WTC11 (cell line): Measurements from ENCODE around the gene POLR3F. TPM values are rescaled to one million over a fixed set of nuclear protein-coding genes. Genes with fewer than 3 reads are reported as not detected.

ENCODE experiments used
- ATAC-seq: fragments of 200-7000 bp; cut with Tn5 transposase; 2 replicates; pipeline ENCODE4 v1.10.0; 2021; ENCODE audit warnings: mild to moderate bottlenecking, moderate library complexity
- CTCF ChIA-PET: fragments of 300-600 bp; sonication (Branson Sonifier 250); formaldehyde crosslinking; loops from one replicate; lab custom pipeline; 2021; ENCODE audit warnings: antibody characterized with exemption; lab: Charles Lee
- POLR2A ChIA-PET: fragments of 350-600 bp; sonication (Branson Sonifier 250); formaldehyde crosslinking; loops from one replicate; lab custom pipeline; 2021; ENCODE audit warnings: antibody characterized with exemption; lab: Charles Lee
- DNase-seq: peaks from one replicate; pipeline ENCODE4 v3.0.0; 2021; ENCODE audit warnings: low spot score
- H3K27ac Mint-ChIP-seq: 2 replicates; pipeline ENCODE4 v1.8.0; 2021; ENCODE audit warnings: mixed read lengths
- H3K27me3 Mint-ChIP-seq: 2 replicates; pipeline ENCODE4 v1.8.0; 2021; ENCODE audit warnings: low read depth, mild to moderate bottlenecking, moderate library complexity, mixed read lengths
- H3K36me3 Mint-ChIP-seq: 2 replicates; pipeline ENCODE4 v1.8.0; 2021; ENCODE audit warnings: mixed read lengths
- H3K4me1 Mint-ChIP-seq: 2 replicates; pipeline ENCODE4 v1.8.0; 2022; ENCODE audit warnings: mixed read lengths
- H3K4me3 Mint-ChIP-seq: 2 replicates; pipeline ENCODE4 v1.8.0; 2021; ENCODE audit warnings: mild to moderate bottlenecking, moderate library complexity, mixed read lengths
- H3K9me3 Mint-ChIP-seq: 2 replicates; pipeline ENCODE4 v1.8.0; 2021; ENCODE audit warnings: mixed read lengths
- ELF4 ChIP-seq: sonication (generic); formaldehyde crosslinking; IDR thresholded peaks from 2 replicates; pipeline ENCODE4 v1.8.1; 2022; ENCODE audit warnings: low read depth, mild to moderate bottlenecking, moderate library complexity, missing genetic modification reagents
- GABPB1 ChIP-seq: sonication (generic); formaldehyde crosslinking; IDR thresholded peaks from 2 replicates; pipeline ENCODE4 v1.8.1; 2023; ENCODE audit warnings: mild to moderate bottlenecking, missing genetic modification reagents
- microRNA-seq: library from miRNA; unstranded; fragments of <30 nt; microRNA quantifications from one replicate; pipeline ENCODE4 v1.2.0, GENCODE V29; 2022; ENCODE audit warnings: borderline number of aligned reads
- total RNA-seq: library from RNA; stranded (reverse); gene quantifications from 3 replicates; pipeline ENCODE4 v1.2.3, GENCODE V29; 2021
- TF ChIP-seq, protein P1 (sequence below): fragments of 250-450 bp; sonication (Bioruptor Pico); IDR thresholded peaks from 2 replicates; pipeline ENCODE4 v1.8.0; 2021; ENCODE audit warnings: mild to moderate bottlenecking

Gene POLR3F
- total RNA-seq, 1 experiment from 2014 or later, result 12.7 TPM

DNA sequence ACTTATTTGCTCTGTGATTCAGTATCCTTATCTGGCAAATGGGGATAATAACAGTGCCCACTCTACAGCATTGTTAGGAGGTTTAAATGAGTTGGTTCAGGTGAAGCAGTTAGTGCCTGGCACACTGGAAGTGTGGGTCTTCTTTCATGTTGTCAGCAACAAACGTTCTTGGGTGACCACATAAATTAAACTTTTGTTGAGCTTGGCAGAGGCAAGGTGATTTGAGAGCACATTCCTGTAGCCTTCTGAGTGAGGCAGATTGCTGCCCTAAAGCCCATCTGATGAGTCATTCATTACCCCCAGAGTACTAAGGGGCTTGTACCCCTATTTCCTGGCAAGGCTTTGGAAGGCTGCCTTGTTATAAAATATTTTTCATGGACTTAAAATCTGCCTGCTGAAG lies 66.3 kb downstream of the POLR3F start:
- no peak for ATAC-seq
- no peaks in the 10 kb centered on the region for H3K27me3 Mint-ChIP-seq
- no peak overlapping the region for H3K27ac Mint-ChIP-seq
- no peaks in the 10 kb centered on the region for H3K4me1 Mint-ChIP-seq
- TF ChIP-seq, protein P1, sequence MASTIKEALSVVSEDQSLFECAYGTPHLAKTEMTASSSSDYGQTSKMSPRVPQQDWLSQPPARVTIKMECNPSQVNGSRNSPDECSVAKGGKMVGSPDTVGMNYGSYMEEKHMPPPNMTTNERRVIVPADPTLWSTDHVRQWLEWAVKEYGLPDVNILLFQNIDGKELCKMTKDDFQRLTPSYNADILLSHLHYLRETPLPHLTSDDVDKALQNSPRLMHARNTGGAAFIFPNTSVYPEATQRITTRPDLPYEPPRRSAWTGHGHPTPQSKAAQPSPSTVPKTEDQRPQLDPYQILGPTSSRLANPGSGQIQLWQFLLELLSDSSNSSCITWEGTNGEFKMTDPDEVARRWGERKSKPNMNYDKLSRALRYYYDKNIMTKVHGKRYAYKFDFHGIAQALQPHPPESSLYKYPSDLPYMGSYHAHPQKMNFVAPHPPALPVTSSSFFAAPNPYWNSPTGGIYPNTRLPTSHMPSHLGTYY (CRISPR knock-in tag), result no peak
- no peak for TF ChIP-seq ELF4 (CRISPR knock-in tag)
- no peak for DNase-seq
- POLR2A ChIA-PET, result no interaction called here
- no peak overlapping the region for H3K4me3 Mint-ChIP-seq
- CTCF ChIA-PET, result no interaction called here
- peaks cover 81% of the 10 kb centered on the region for H3K36me3 Mint-ChIP-seq
- H3K9me3 Mint-ChIP-seq, result no peaks in the 10 kb centered on the region

DNA sequence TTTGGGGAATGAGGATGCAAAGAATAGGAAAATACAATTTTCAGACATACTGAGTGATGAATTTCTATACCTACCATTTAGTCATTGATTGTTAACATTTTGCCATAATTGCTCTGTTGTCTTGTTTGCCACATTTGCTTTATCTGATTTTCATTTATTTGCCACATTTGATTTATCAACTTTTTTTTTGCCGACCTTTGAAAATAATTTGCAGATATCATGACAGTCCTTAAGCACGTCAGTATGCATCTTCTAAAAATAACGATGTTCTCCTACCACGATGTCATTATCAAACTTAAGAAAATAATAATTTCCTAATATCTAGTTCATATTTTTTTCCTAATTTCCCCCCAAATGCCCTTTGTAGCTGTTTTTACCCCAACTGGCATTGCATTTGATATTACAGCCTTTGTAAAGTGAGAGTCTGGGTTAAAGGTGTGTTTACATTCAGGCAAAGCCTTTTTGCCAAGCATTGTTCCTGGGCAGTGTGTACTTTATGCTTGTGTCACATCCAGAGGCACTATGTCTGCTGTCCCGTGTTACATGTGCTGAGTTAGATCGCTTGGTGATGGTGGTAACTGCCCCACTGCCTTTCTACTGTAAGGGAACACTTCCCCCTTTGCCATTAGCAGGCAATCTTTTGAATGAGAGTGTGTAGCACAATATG lies 66.9 kb downstream of the POLR3F start:
- Mint-ChIP-seq H3K27ac (no peak overlapping the region), H3K4me3 (no peak overlapping the region), H3K27me3 (no peaks in the 10 kb centered on the region), H3K4me1 (no peaks in the 10 kb centered on the region), H3K36me3 (peaks cover 77% of the 10 kb centered on the region), H3K9me3 (no peaks in the 10 kb centered on the region)
- no peak for TF ChIP-seq GABPB1 (CRISPR knock-in tag)
- POLR2A ChIA-PET, result no interaction called here
- CTCF ChIA-PET, result no interaction called here
- DNase-seq (no peak), ATAC-seq (no peak)

Small RNA genes lying within 50 kb of the gene (microRNA-seq; reads per million reads assigned to microRNA genes)
- gene MIR3192, result 1.7 reads per million

Other genes starting within 250 kb of the POLR3F start
- 13.9 to 16.2 TPM (median 14.7 TPM) in 3 replicates for gene ZNF133, start 178.9 kb upstream of the POLR3F start, total RNA-seq
- gene DZANK1, start 360 bp upstream of the POLR3F start, total RNA-seq, result 6.1 to 8.2 TPM (median 7.7 TPM) in 3 replicates
- gene RBBP9, start 29.8 kb downstream of the POLR3F start, total RNA-seq, result 10.4 to 12.2 TPM (median 12.1 TPM) in 3 replicates
- 57.0 to 67.1 TPM (median 59.6 TPM) in 3 replicates for gene SEC23B, start 40.5 kb downstream of the POLR3F start, total RNA-seq
- 71.9 to 78.1 TPM (median 77.4 TPM) in 3 replicates for gene SMIM26, start 100.0 kb downstream of the POLR3F start, total RNA-seq
- gene DTD1, start 120.7 kb downstream of the POLR3F start, total RNA-seq, result 69.8 to 71.1 TPM (median 70.1 TPM) in 3 replicates